Stimulated activated naive CD8-positive, alpha-beta T cell treated with anti-CD3 and anti-CD28 coated beads, Interleukin-15, Interleukin-2, amounts not matched to agents 100 U/mL and 50 U/mL, for 24 hours (primary cell): ENCODE measurements around the gene ZNF80.

Experiments
- ATAC-seq: fragments of 150-1000 bp; cut with Tn5 transposase; one replicate; pipeline ENCODE4 v1.10.0; 2021
- DNase-seq: peaks from one replicate; pipeline ENCODE4 v3.0.0; 2021

Gene ZNF80

DNA sequence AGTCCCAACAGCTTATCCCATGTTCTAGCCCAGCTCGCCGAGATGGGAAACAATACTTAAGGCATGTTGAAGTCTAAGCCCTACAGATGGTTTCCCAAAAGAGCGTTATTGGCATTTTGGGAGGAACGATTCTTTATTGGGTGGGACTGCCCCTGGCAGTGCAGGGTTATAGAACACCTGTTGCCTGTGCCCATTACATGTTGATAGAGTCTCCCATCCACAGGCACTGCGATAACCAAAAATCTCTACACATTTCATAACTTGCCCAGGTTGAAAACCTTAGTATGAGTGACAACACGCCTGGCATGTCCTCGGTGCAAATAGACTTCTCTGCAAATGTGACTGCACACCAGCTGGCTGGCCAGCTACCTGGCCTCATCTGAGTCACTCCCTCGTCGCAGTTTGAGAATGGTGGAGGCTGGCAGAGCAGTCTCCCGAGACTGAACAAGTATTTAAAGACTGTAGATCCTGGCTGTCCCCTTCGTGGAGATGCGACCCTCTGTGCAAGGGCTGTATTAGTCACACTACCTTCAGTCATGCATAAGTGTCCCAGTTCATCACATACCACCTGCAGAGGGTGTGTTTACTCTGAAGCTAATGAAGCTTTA lies 18.7 kb downstream of the ZNF80 start:
- peak; percentile 45 for DNase-seq
- ATAC-seq = peak; percentile 7

DNA sequence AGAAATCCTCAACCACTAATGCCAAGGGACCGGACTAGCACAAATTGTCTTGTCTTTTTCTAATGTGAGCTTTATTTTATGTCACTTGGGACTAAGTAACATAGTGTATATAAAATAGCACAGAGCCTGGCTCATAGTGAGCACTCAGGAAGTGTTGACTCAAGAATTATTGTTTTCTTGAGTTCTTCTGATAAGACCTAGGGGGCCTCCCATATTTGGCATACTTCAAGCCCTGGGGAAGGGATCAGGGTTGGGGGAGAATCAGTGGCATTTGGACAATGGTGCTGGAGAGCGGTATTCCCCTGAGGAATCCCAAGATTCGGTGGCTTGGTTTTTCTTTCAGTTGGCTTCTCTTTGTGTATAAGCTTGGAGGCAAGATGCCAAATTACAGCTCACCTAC lies 19.4 kb downstream of the ZNF80 start:
- no peak for ATAC-seq
- no peak for DNase-seq

DNA sequence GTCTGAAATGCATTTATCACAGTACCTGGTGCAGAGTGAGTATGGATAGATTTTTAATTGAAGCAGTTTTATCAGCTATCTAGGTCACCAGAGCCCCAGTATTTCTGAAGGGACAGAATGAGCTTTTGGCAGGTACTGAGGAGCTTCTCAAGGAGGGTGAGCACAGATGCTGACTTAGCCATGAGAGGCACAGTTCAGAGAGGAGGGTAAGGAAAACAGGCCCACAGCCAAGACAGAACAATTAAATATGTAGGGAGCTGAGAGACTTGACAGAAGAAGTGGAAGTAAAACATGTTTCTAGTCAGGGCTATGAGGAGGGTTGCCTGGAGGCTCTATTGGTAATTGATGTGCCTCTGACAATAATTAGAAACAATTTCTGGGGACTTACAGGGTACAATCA lies 20.1 kb downstream of the ZNF80 start:
- ATAC-seq = no peak
- no peak for DNase-seq

DNA sequence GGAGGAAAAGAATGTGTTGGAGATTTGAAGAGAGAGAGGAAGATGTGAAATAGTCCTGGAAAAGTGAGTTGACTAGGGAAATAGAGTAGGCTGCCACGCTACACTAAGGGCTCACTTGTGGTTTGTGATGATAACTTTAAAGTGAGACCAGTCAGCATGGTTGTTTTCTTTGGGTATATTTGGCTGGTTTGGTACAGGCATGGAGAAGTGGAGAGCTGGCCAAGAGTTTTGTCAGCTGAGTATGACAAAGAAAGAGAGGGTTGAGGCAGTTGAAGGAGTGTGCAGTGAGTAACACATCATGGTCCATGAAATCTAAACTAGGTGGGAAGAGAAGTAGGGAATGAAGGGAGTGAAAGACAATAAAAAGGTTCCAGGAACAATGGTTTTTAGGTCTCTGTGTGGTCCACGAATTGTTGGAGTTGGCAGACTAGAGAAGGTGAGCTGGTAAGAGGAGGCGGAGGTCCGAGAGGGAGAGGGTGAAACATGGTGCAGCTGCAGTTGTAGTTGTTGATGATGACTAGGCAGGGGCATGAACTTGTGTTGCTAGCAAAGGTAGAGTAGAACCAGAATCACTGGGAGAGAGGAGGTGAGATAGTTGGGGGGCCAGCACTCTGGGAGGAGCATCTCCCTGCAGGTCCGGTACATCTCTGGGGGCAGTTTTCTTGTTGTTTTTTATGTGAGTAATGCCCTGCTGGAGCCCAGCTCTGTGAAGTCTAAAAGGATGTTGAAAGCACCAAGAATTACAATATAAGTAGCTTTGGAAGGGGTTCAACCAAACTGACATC lies 21.0 kb downstream of the ZNF80 start:
- ATAC-seq (no peak), DNase-seq (no peak)

DNA sequence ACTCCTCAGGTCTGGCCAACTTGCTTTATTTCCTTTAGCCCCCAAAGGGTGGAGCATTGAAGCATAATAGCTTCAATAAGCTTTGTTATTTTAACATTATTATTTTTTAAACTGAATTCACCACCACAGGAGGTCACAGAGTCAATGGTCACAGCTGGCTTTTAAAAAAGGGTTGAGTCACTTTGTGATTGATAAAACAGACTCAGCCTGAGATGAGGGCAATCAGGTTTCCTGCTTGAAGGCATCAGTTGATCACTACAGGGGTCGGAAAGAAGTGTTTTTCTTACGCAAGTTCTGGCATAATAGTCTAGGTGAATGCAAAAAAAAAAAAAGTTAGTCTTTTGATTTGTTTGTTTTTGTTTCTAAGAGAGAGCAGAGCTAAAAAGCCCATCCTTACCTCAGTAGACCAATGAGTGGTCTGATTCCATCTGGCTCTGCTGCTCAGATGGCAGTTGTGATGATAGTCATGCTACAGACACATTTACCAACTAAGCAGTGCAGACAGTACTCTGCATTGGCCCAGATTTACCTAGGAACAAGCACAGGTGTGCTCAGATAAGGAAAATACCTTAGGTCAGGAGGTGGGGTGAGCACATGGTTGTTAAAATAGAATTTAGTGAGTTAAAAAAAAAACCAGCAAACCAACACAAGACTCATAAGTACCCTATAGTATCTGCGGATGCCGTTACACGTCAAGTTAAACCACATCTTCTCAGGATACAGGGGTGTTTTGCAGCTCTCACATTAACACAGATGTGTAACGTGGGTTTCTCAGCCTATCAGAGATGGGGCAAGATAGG lies 22.6 kb downstream of the ZNF80 start:
- peak; percentile 65 for ATAC-seq
- DNase-seq = no peak

DNA sequence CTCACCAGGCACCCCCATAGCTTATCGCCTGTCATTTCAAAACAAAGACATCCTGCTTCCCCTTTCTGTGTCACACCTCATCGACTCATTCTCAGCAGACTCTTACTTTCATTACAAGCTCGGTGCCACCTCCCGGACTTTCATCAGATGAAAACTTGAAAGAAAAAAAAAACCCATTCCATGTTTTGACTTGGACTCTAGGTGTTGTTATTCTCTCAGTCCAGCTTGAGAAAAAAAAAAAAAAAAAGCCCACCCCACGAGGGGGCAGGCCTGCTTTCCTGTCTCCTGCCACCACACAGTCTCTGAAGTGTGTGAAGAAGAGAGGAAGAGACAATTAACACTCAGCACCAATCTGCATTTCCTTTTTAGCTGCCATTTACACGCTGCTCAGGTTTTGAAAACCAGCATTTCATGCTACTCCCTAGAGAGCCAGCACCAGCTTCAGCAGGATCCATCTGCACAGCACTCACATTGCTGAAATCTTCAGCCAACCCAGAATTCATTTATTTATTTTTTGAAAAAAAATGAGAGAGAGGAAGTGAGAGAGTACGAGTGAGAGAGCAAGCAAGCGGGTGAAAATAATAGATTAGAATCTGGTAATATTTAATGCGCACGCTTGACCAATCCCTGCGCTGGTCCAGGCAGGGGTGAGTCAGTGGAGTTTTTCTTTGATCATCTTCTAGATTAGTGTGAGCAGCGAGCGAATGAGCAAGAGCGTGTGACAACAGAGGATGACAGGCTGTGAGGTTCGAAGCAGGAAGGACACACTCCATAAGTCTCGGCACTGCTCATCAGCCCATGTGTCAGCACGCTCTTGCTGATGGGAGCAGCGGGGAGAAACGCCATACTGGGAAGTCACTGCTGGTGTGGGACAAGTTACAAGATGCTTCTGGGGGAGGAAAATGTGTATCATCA lies 23.5 kb downstream of the ZNF80 start:
- ATAC-seq = peak; percentile 83

GRCh38 chr3:114213292-114213626 lies 24.1 kb downstream of the ZNF80 start:
- ATAC-seq (no peak), DNase-seq (no peak)

More for the DNA sequence above, 23.5 kb downstream of the ZNF80 start:
- peak; percentile 78 for DNase-seq

GRCh38 chr3:114212646-114213045 lies 24.7 kb downstream of the ZNF80 start:
- DNase-seq (no peak), ATAC-seq (no peak)

DNA sequence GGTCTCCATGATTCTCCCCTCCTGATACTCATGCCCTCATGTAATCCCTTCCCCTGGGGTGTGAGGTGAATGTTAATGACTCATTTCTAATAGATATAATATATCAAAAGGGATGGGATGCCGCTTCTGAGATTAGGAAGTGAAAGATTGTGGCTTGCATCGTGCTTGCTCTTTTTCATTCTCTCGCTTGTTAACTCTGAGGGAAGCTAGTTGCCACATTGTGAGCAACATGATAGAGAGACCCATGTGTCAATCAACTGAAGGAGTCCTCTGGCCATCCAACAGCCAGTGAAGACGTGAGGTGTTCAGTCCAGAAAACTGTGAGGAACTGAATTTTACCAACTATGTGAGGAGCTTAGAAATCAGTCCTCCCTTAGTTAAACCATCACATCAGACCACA lies 29.6 kb downstream of the ZNF80 start:
- ATAC-seq (peak; percentile 49), DNase-seq (no peak)

- DNase-seq (no peak), ATAC-seq (peak; percentile 74)
Measured at GRCh38 chr3:114206342-114206741, 31.0 kb downstream of the ZNF80 start.

- ATAC-seq (no peak), DNase-seq (no peak)
Measured at GRCh38 chr3:114205541-114205940, 31.8 kb downstream of the ZNF80 start.

DNA sequence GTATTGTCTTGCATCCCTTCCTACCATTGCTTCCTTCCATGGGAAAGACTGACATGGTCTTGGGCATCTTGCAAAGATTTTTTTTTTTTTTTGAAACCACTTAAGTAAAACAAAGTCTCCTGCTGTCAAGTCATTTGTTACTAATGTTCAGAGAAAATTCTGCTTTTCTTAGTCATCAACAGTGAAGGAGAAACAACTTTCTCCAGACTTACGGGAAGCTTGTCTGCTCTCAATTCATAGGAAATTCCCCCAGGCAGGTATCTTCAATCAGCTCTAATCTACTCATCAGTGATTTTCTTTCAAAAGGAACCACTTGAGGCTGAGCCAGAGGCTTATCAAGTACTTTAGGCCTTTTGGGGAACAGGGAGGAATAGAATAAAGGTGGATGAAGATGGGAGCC lies 42.6 kb downstream of the ZNF80 start:
- ATAC-seq = no peak
- DNase-seq = no peak

GRCh38 chr3:114192136-114192535 lies 45.2 kb downstream of the ZNF80 start:
- ATAC-seq = no peak
- no peak for DNase-seq

DNA sequence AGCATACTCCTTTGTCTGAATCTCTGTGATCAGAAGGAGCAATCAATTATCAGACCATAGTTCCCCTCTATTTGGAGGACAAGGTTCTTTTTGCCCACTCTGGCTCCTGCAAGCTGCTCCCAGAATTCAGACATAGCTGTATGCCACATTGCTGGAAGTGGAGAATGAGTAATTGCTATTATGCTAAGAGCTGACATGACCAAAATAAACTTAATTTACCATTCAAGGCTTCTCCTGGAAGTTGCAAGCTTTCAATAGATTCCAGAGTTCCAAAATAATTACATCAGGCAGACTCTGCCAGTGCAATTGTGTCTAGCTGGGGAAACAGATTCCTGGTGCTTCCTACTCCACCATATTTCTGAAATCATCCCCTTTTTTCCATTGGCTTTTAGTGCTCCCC lies 50.9 kb downstream of the ZNF80 start:
- ATAC-seq = no peak
- no peak for DNase-seq
